Keratinocyte (primary cell): ENCODE measurements around the gene OVOL1.

Source experiments
- EZH2 ChIP-seq: IDR thresholded peaks from one replicate; pipeline ENCODE4 v1.6.1; 2012; ENCODE audit warnings: inconsistent platforms, mild to moderate bottlenecking, low read length, moderate library complexity
- TF ChIP-seq, protein P1 (sequence below), 3 experiments: IDR thresholded peaks in 1 of 3; conservative IDR thresholded peaks in 1 of 3; optimal IDR thresholded peaks in 1 of 3; 2 replicates in 2 of 3; 3 replicates in 1 of 3; pipeline versions ENCODE3 to v1.5.1; 2011; ENCODE audit warnings: low read length in 3 of 3, mild to moderate bottlenecking in 3 of 3, moderate library complexity in 2 of 3, control low read depth in 1 of 3, inconsistent platforms in 1 of 3; ENCODE audit not compliant: insufficient read depth in 2 of 3; ENCODE audit errors: extremely low read depth in 1 of 3

DNA sequence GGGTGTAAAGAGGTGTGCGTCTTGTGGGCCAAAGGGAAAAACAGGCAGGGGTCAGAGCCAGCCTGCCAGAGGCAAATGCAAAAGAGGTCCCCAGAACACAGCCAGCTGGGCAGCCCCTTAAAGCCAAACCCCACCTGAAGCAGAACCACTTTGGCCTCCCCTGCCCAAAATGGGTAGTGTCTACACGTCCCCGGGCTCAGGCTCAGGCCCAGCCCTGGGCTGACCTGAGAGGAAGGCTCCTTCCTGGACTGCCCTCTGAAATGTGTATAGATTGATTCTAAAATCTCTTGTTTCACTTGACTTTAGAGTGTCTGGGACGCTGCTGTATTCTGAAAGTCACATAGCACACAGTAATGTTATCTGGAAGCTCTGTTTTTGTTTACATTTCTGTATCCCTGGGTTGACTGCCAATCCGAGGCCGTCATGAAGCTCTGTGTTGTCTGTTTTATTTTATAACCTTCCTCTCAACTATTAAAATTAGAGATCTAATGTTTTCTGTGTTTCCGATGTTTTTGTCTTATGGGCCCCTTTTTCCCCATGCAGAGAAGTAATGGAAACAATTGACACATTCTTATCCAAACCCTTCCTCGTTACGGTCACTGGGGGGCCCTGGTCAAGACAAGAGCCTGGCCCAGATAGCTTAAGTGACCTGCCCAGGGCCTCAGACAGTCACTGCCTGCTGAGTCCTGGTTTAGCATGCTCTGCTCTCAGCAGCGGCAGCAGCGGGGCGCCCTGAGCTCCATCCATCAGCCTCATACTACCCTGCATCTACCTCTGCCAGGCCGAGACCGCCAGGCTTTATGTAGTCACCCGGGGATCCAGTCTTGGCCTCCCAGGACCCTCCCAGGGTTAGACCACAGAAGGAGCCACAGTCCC lies 10.1 kb downstream of the OVOL1 start:
- TF ChIP-seq, protein P1, sequence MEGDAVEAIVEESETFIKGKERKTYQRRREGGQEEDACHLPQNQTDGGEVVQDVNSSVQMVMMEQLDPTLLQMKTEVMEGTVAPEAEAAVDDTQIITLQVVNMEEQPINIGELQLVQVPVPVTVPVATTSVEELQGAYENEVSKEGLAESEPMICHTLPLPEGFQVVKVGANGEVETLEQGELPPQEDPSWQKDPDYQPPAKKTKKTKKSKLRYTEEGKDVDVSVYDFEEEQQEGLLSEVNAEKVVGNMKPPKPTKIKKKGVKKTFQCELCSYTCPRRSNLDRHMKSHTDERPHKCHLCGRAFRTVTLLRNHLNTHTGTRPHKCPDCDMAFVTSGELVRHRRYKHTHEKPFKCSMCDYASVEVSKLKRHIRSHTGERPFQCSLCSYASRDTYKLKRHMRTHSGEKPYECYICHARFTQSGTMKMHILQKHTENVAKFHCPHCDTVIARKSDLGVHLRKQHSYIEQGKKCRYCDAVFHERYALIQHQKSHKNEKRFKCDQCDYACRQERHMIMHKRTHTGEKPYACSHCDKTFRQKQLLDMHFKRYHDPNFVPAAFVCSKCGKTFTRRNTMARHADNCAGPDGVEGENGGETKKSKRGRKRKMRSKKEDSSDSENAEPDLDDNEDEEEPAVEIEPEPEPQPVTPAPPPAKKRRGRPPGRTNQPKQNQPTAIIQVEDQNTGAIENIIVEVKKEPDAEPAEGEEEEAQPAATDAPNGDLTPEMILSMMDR (optimal IDR thresholded peaks at IDR 0.05 in 1 of 3, IDR thresholded peaks at IDR 0.05 in 1 of 3, conservative IDR thresholded peaks at IDR 0.05 in 1 of 3; ENCODE audit: extremely low read depth in 1 of 3, insufficient read depth in 2 of 3, low read length in 3 of 3): no peak
- no peak for TF ChIP-seq EZH2
